IMR-90 (cell line): Measurements from ENCODE around the gene ADCY5. TPM values are rescaled to one million over a fixed set of nuclear protein-coding genes. Genes with fewer than 3 reads are reported as not detected.

ENCODE experiments used
- ATAC-seq: fragments of 200-7000 bp; cut with Tn5 transposase; 2 replicates; pipeline ENCODE4 v1.9.1; 2020; ENCODE audit warnings: low read depth, mild to moderate bottlenecking, moderate library complexity
- BruUV-seq: library from RNA; stranded (reverse); fragments of 400-500 nt; replicated peaks from 2 replicates; lab custom pipeline; 2021; lab: Mats Ljungman, UMichigan
- CTCF ChIA-PET: fragments of 300-600 bp; formaldehyde crosslinking; extraction: SDS; loops from one replicate; lab custom pipeline; 2021; ENCODE audit warnings: antibody characterized with exemption; lab: Yijun Ruan, JAX
- POLR2A ChIA-PET: fragments of 300-600 bp; sonication (Branson Sonifier 250); formaldehyde crosslinking; loops from one replicate; lab custom pipeline; 2022; ENCODE audit warnings: antibody characterized with exemption; ENCODE audit not compliant: unreplicated experiment; lab: Charles Lee
- DNase-seq: peaks from one replicate; pipeline ENCODE4 v3.0.0; 2013
- H2AFZ ChIP-seq: replicated peaks from 2 replicates; pipeline ENCODE3; 2013; ENCODE audit warnings: low read length, mild to moderate bottlenecking; ENCODE audit not compliant: poor library complexity
- H2AK5ac ChIP-seq: 2 replicates; pipeline ENCODE4 v1.6.1; 2013; ENCODE audit warnings: low read depth, low read length, inconsistent platforms
- H2AK9ac ChIP-seq: replicated peaks from 2 replicates; pipeline ENCODE3; 2013; ENCODE audit warnings: mild to moderate bottlenecking, low read depth, low read length, moderate library complexity; ENCODE audit not compliant: poor library complexity
- H2BK120ac ChIP-seq: 2 replicates; pipeline ENCODE4 v1.6.1; 2013; ENCODE audit warnings: low read depth, low read length, inconsistent platforms
- H2BK15ac ChIP-seq: 3 replicates; pipeline ENCODE4 v1.6.1; 2013; ENCODE audit warnings: low read depth, low read length, inconsistent platforms
- H2BK20ac ChIP-seq: 2 replicates; pipeline ENCODE4 v1.6.1; 2013; ENCODE audit warnings: low read depth, mild to moderate bottlenecking, inconsistent platforms, low read length, moderate library complexity
- H2BK5ac ChIP-seq: 2 replicates; pipeline ENCODE4 v1.6.1; 2013; ENCODE audit warnings: mild to moderate bottlenecking, low read depth, low read length, inconsistent platforms; ENCODE audit not compliant: poor library complexity, severe bottlenecking
- H3K14ac ChIP-seq: replicated peaks from 2 replicates; pipeline ENCODE4 v1.6.1; 2013; ENCODE audit warnings: low read depth, low read length, inconsistent platforms
- H3K18ac ChIP-seq: 2 replicates; pipeline ENCODE4 v1.6.1; 2013; ENCODE audit warnings: low read depth, low read length, control low read depth
- H3K23ac ChIP-seq: 2 replicates; pipeline ENCODE4 v1.6.1; 2013; ENCODE audit warnings: low read depth, low read length, inconsistent platforms
- H3K27ac ChIP-seq: 2 replicates; pipeline ENCODE4 v1.5.1; 2013; ENCODE audit warnings: mild to moderate bottlenecking, control low read depth, low read length; ENCODE audit not compliant: insufficient read depth
- H3K27me3 ChIP-seq: 2 replicates; pipeline ENCODE4 v1.6.1; 2013; ENCODE audit warnings: low read length; ENCODE audit not compliant: control insufficient read depth, insufficient read depth
- H3K36me3 ChIP-seq: 2 replicates; pipeline ENCODE4 v1.6.1; 2013; ENCODE audit warnings: low read length, mixed read lengths; ENCODE audit not compliant: control insufficient read depth, insufficient read depth
- H3K4ac ChIP-seq: 2 replicates; pipeline ENCODE4 v1.6.1; 2013; ENCODE audit warnings: low read depth, low read length, inconsistent platforms
- H3K4me1 ChIP-seq: 2 replicates; pipeline ENCODE4 v1.6.1; 2013; ENCODE audit warnings: low read length, mixed read lengths; ENCODE audit not compliant: control insufficient read depth, insufficient read depth
- H3K4me2 ChIP-seq: 2 replicates; pipeline ENCODE4 v1.6.1; 2013; ENCODE audit warnings: low read depth, mild to moderate bottlenecking, control low read depth, low read length, moderate library complexity
- H3K4me3 ChIP-seq: 2 replicates; pipeline ENCODE4 v1.5.1; 2013; ENCODE audit warnings: low read depth, mild to moderate bottlenecking, control low read depth, low read length, moderate library complexity; ENCODE audit not compliant: insufficient read depth
- H3K56ac ChIP-seq: 2 replicates; pipeline ENCODE4 v1.6.1; 2013; ENCODE audit warnings: low read length, inconsistent platforms; ENCODE audit not compliant: insufficient read depth; ENCODE audit errors: extremely low read depth
- H3K79me1 ChIP-seq, 2 experiments: 2 replicates each; pipeline ENCODE4 v1.6.1; 2013; ENCODE audit warnings: low read length in 2 of 2, inconsistent platforms in 1 of 2, low read depth in 1 of 2
- H3K9ac ChIP-seq: 2 replicates; pipeline ENCODE4 v1.6.1; 2013; ENCODE audit warnings: low read depth, low read length, control low read depth
- H3K9me1 ChIP-seq: 2 replicates; pipeline ENCODE4 v1.6.1; 2013; ENCODE audit warnings: low read length, inconsistent platforms; ENCODE audit not compliant: insufficient read depth
- H3K9me3 ChIP-seq: 2 replicates; pipeline ENCODE4 v1.6.1; 2013; ENCODE audit warnings: low read length; ENCODE audit not compliant: control insufficient read depth, insufficient read depth
- H4K20me1 ChIP-seq: 2 replicates; pipeline ENCODE4 v1.6.1; 2013; ENCODE audit warnings: low read length, inconsistent platforms; ENCODE audit not compliant: insufficient read depth
- H4K5ac ChIP-seq: 2 replicates; pipeline ENCODE4 v1.6.1; 2013; ENCODE audit warnings: mild to moderate bottlenecking, low read depth, low read length, control low read depth
- H4K8ac ChIP-seq, 2 experiments: 2 replicates each; pipeline ENCODE4 v1.6.1; 2013; ENCODE audit warnings: low read depth in 2 of 2, low read length in 2 of 2, control low read depth in 1 of 2, inconsistent platforms in 1 of 2
- H4K91ac ChIP-seq: 2 replicates; pipeline ENCODE4 v1.6.1; 2013; ENCODE audit warnings: low read depth, low read length, inconsistent platforms; ENCODE audit not compliant: insufficient read depth
- CEBPB ChIP-seq: IDR thresholded peaks from 2 replicates; pipeline ENCODE4 v1.6.1; 2012; ENCODE audit warnings: low read depth, low read length, improper control_type of control experiment
- CHD1 ChIP-seq: IDR thresholded peaks from 2 replicates; pipeline ENCODE4 v1.6.1; 2012; ENCODE audit warnings: low read depth, low read length, improper control_type of control experiment
- MAZ ChIP-seq: IDR thresholded peaks from 2 replicates; pipeline ENCODE4 v1.6.1; 2012; ENCODE audit warnings: low read depth, mild to moderate bottlenecking, low read length, improper control_type of control experiment, moderate library complexity, borderline replicate concordance
- POLR2A ChIP-seq: IDR thresholded peaks from 2 replicates; pipeline ENCODE4 v1.6.1; 2012; ENCODE audit warnings: mild to moderate bottlenecking, low read depth, low read length
- SMC3 ChIP-seq: fragments of 150-350 bp; IDR thresholded peaks from 2 replicates; pipeline ENCODE4 v1.6.1; 2016; ENCODE audit warnings: low read depth, mild to moderate bottlenecking, antibody characterized with exemption, low read length, moderate library complexity
- WGBS, 2 experiments: methylation state at CpG; one replicate each; pipeline versions ENCODE4 v1.1.5 to v1.1.7; 2013; ENCODE audit warnings: missing lambda C conversion rate in 2 of 2; ENCODE audit not compliant: insufficient read length in 1 of 2; ENCODE audit errors: extremely low coverage in 2 of 2; 5-methylcytosine and 5-hydroxymethylcytosine counted together
- dilution Hi-C: fragments of 300-500 bp; cut with HindIII; formaldehyde crosslinking; loops from one replicate; pipeline ENCODE4 v1.14.3; 2018; ENCODE audit warnings: low sequenced_read_pairs; ENCODE audit not compliant: unreplicated experiment
- in situ Hi-C: fragments of 300-500 bp; cut with MboI; formaldehyde crosslinking; loops from 3 replicates; pipeline ENCODE4 v1.14.3; 2019; ENCODE audit warnings: low sequenced_read_pairs, inconsistent platforms, mixed read lengths
- intact Hi-C: fragments of 100-400 bp; cut with micrococcal nuclease; formaldehyde crosslinking; loops from 2 replicates; pipeline ENCODE4 v1.10.0; 2022
- polyA plus RNA-seq, 3 experiments: library from polyadenylated mRNA; depleted of rRNA; stranded (reverse); fragments of >200 nt; gene quantifications; 2 replicates each; pipeline ENCODE4 v1.2.3, GENCODE V29; 2012; ENCODE audit warnings: low replicate concordance in 1 of 3
- total RNA-seq: library from RNA; depleted of rRNA; stranded (reverse); fragments of >200 nt; gene quantifications from 2 replicates; pipeline ENCODE4 v1.2.3, GENCODE V29; 2012

The ADCY5 gene
- total and polyA plus RNA-seq, 2 of the 4 experiments (the other 2 are of a cell fraction) = 0.14 to 0.18 TPM

DNA sequence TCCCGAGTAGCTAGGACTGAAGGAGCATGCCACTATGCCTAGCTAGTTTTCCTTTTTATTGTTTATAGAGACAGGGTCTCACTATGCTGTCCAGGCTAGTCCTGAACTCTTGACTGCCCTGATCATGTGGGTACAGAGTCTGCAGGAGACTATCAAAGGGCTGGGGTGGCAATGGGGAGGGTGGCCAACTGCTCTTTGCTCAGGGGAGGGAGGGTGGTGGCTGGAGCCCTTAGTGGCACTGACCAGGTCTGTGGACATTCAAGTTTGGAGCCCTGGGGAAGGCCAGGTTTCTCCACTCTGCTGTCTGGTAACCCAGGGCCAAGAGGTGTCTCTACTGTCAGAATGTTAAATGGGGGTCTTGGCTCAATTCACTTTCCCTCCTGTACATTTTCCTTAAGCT lies 125.1 kb downstream of the ADCY5 start:
- ATAC-seq = no peak
- POLR2A ChIA-PET = no interaction called here

More for the DNA sequence above, 125.1 kb downstream of the ADCY5 start:
- no peaks in the 10 kb centered on the region; the same call in 1 of the 2 replicates for H3K9me1 ChIP-seq
- dilution Hi-C loops = no loop called here
- TF ChIP-seq MAZ (no peak), SMC3 (no peak), CEBPB (no peak), CHD1 (no peak), POLR2A (no peak)
- no peak overlapping the region for H2BK20ac ChIP-seq
- H2AK9ac ChIP-seq = no peak overlapping the region
- no peak overlapping the region for H3K18ac ChIP-seq
- no peaks in the 10 kb centered on the region for H3K79me1 ChIP-seq
- peaks cover 3% of the 10 kb centered on the region; the same call in 1 of the 2 replicates for H4K20me1 ChIP-seq
- peaks cover 75% of the 10 kb centered on the region for H3K27me3 ChIP-seq
- CTCF ChIA-PET = no interaction called here
- H3K4ac ChIP-seq = no peak overlapping the region
- in situ Hi-C loops = no loop called here
- no peak overlapping the region for H3K14ac ChIP-seq
- no peak overlapping the region for H4K91ac ChIP-seq
- H3K36me3 ChIP-seq = no peaks in the 10 kb centered on the region
- intact Hi-C loops = no loop called here
- no peak overlapping the region for H3K4me3 ChIP-seq
- no peak overlapping the region for H4K8ac ChIP-seq
- no peak for DNase-seq
- BruUV-seq = no TSS peak
- H3K23ac ChIP-seq = no peak overlapping the region
- no peak overlapping the region for H3K56ac ChIP-seq
- H3K9ac ChIP-seq = no peak overlapping the region
- no peak overlapping the region for H2AK5ac ChIP-seq
- H2BK15ac ChIP-seq = no peak overlapping the region
- no peak overlapping the region for H4K5ac ChIP-seq
- no peaks in the 10 kb centered on the region for H3K4me1 ChIP-seq
- no CpG with 5 or more reads among the region's 1 CpG for WGBS, 2 experiments
- no peak overlapping the region for H2AFZ ChIP-seq
- H2BK120ac ChIP-seq = no peak overlapping the region
- H2BK5ac ChIP-seq = no peak overlapping the region
- H3K4me2 ChIP-seq = no peak overlapping the region
- no peak overlapping the region for H3K27ac ChIP-seq
- H3K9me3 ChIP-seq = no peaks in the 10 kb centered on the region
